Endodermal cell (in vitro differentiated cells): ENCODE measurements around the gene ACADS. TPM values are rescaled to one million over a fixed set of nuclear protein-coding genes. Genes with fewer than 3 reads are reported as not detected.

Source experiments
- DNase-seq: peaks from one replicate; pipeline ENCODE4 v3.0.0-alpha.2; 2017
- H3K27ac ChIP-seq: 2 replicates; pipeline ENCODE4 v1.5.1; 2013; ENCODE audit warnings: mild to moderate bottlenecking, low read depth, low read length, moderate library complexity
- H3K27me3 ChIP-seq: 2 replicates; pipeline ENCODE4 v1.6.1; 2013; ENCODE audit warnings: mild to moderate bottlenecking, low read length, moderate library complexity; ENCODE audit not compliant: insufficient read depth, control insufficient read depth, poor library complexity, severe bottlenecking
- H3K36me3 ChIP-seq: 2 replicates; pipeline ENCODE4 v1.7.0; 2013; ENCODE audit warnings: mild to moderate bottlenecking, low read length, moderate library complexity; ENCODE audit not compliant: control insufficient read depth, insufficient read depth
- H3K4me1 ChIP-seq: one replicate; pipeline ENCODE4 v1.7.0; 2013; ENCODE audit warnings: low read length; ENCODE audit not compliant: control insufficient read depth, insufficient read depth
- H3K4me3 ChIP-seq: 2 replicates; pipeline ENCODE4 v1.5.1; 2013; ENCODE audit warnings: mild to moderate bottlenecking, low read length, moderate library complexity
- H3K9ac ChIP-seq: 2 replicates; pipeline ENCODE4 v1.6.1; 2013; ENCODE audit warnings: mild to moderate bottlenecking, low read length, moderate library complexity; ENCODE audit not compliant: poor library complexity, severe bottlenecking; ENCODE audit errors: extremely low read depth
- H3K9me3 ChIP-seq: 2 replicates; pipeline ENCODE4 v1.6.1; 2013; ENCODE audit warnings: mild to moderate bottlenecking, low read length, moderate library complexity; ENCODE audit not compliant: control insufficient read depth
- H3K27ac Mint-ChIP-seq: 2 replicates; pipeline ENCODE4 v1.8.0; 2020; ENCODE audit warnings: mixed read lengths
- H3K27me3 Mint-ChIP-seq: 2 replicates; pipeline ENCODE4 v1.8.0; 2021; ENCODE audit warnings: mild to moderate bottlenecking, mixed read lengths; ENCODE audit not compliant: insufficient read depth
- H3K36me3 Mint-ChIP-seq: 2 replicates; pipeline ENCODE4 v1.8.0; 2020; ENCODE audit warnings: low read depth, mixed read lengths
- H3K4me1 Mint-ChIP-seq: 2 replicates; pipeline ENCODE4 v1.8.0; 2020; ENCODE audit warnings: mixed read lengths
- H3K4me3 Mint-ChIP-seq: 2 replicates; pipeline ENCODE4 v1.8.0; 2020; ENCODE audit warnings: mild to moderate bottlenecking, moderate library complexity, mixed read lengths
- H3K9me3 Mint-ChIP-seq: 2 replicates; pipeline ENCODE4 v1.8.0; 2020; ENCODE audit warnings: mild to moderate bottlenecking, mixed read lengths
- WGBS, 2 experiments: methylation state at CpG; one replicate each; pipeline versions ENCODE4 v1.1.5 to v1.1.7; 2013; ENCODE audit warnings: missing lambda C conversion rate in 2 of 2, mixed read lengths in 1 of 2; ENCODE audit not compliant: insufficient coverage in 1 of 2, insufficient read length in 1 of 2; 5-methylcytosine and 5-hydroxymethylcytosine counted together
- total RNA-seq, 2 donors: library from RNA; stranded (reverse); fragmentation: NEBNext Ultra II Directional in 1 of 2; extraction: Animal tissue kit (Norgen Biotek cat#: 25700) in 1 of 2; gene quantifications; 2 replicates in 1 of 2; 3 replicates in 1 of 2; pipeline ENCODE4 v1.2.1, GENCODE V29; 2021
- TF ChIP-seq, protein P1 (sequence below): fragments of 200-600 bp; sonication (generic); conservative IDR thresholded peaks from 2 replicates; pipeline ENCODE4 v1.5.0; 2021; ENCODE audit warnings: antibody characterized with exemption, mild to moderate bottlenecking

ACADS gene
- total RNA-seq, 2 donors from 2014 or later, result 8.0 to 9.2 TPM

GRCh38 chr12:120733574-120733973 lies 7.9 kb downstream of the ACADS start:
- Histone ChIP-seq H3K9ac (no peak overlapping the region), H3K4me1 (no peaks in the 10 kb centered on the region), H3K27ac (no peak overlapping the region), H3K9me3 (no peaks in the 10 kb centered on the region), H3K36me3 (no peaks in the 10 kb centered on the region), H3K4me3 (no peak overlapping the region), H3K27me3 (no peaks in the 10 kb centered on the region)
- TF ChIP-seq, protein P1, sequence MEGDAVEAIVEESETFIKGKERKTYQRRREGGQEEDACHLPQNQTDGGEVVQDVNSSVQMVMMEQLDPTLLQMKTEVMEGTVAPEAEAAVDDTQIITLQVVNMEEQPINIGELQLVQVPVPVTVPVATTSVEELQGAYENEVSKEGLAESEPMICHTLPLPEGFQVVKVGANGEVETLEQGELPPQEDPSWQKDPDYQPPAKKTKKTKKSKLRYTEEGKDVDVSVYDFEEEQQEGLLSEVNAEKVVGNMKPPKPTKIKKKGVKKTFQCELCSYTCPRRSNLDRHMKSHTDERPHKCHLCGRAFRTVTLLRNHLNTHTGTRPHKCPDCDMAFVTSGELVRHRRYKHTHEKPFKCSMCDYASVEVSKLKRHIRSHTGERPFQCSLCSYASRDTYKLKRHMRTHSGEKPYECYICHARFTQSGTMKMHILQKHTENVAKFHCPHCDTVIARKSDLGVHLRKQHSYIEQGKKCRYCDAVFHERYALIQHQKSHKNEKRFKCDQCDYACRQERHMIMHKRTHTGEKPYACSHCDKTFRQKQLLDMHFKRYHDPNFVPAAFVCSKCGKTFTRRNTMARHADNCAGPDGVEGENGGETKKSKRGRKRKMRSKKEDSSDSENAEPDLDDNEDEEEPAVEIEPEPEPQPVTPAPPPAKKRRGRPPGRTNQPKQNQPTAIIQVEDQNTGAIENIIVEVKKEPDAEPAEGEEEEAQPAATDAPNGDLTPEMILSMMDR, result no peak
- 92 to 94% methylated on average over 2 to 3 of the region's 3 CpGs for WGBS, 2 experiments
- Mint-ChIP-seq H3K4me1 (no peaks in the 10 kb centered on the region), H3K36me3 (peaks cover 36% of the 10 kb centered on the region), H3K9me3 (peaks cover 24% of the 10 kb centered on the region), H3K27ac (no peak overlapping the region), H3K4me3 (no peak overlapping the region), H3K27me3 (no peaks in the 10 kb centered on the region)
- no peak for DNase-seq

DNA sequence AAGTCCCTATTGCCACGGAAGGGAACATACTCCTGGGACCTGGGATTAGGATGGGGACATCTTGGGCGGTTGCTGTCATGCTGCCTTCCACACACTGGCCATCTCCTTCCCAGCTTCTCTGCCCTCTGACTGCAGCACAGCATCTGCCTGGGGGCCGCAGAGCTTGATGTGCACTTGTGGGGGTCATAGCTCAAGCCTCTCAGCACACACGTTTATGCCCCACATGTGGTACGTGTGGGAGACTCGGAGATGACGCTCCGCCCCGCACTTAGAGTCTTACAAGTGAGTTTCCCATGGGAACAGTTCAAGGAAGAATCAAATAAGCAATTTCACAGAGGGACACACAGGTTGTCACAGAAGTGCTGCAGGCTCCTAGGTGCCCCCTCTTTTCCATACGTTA lies 8.6 kb downstream of the ACADS start:
- no peaks in the 10 kb centered on the region for H3K9me3 ChIP-seq
- WGBS, 2 experiments, result 92 to 93% methylated on average over 10 of the region's 10 CpGs
- peaks cover 24% of the 10 kb centered on the region for H3K9me3 Mint-ChIP-seq
- no peak overlapping the region for H3K27ac Mint-ChIP-seq
- DNase-seq, result no peak
- no peaks in the 10 kb centered on the region for H3K36me3 ChIP-seq
- no peaks in the 10 kb centered on the region for H3K27me3 ChIP-seq
- no peak overlapping the region for H3K4me3 ChIP-seq
- no peak overlapping the region for H3K27ac ChIP-seq
- no peak overlapping the region for H3K9ac ChIP-seq
- peaks cover 32% of the 10 kb centered on the region for H3K36me3 Mint-ChIP-seq
- H3K4me3 Mint-ChIP-seq, result no peak overlapping the region
- TF ChIP-seq, protein P1, result no peak
- no peaks in the 10 kb centered on the region for H3K27me3 Mint-ChIP-seq
- no peaks in the 10 kb centered on the region for H3K4me1 ChIP-seq
- H3K4me1 Mint-ChIP-seq, result no peaks in the 10 kb centered on the region

GRCh38 chr12:120735181-120735580 lies 9.6 kb downstream of the ACADS start:
- Mint-ChIP-seq H3K4me3 (no peak overlapping the region), H3K27ac (no peak overlapping the region), H3K27me3 (no peaks in the 10 kb centered on the region), H3K36me3 (peaks cover 24% of the 10 kb centered on the region), H3K4me1 (no peaks in the 10 kb centered on the region), H3K9me3 (peaks cover 24% of the 10 kb centered on the region)
- 89% methylated on average over 1 of the region's 3 CpGs; no CpG with 5 or more reads in 1 of the 2 experiments for WGBS, 2 experiments
- no peak overlapping the region for H3K9ac ChIP-seq
- TF ChIP-seq, protein P1, result no peak
- DNase-seq, result no peak
- no peak overlapping the region for H3K27ac ChIP-seq
- H3K27me3 ChIP-seq, result no peaks in the 10 kb centered on the region
- H3K4me1 ChIP-seq, result no peaks in the 10 kb centered on the region
- no peaks in the 10 kb centered on the region for H3K36me3 ChIP-seq
- no peak overlapping the region for H3K4me3 ChIP-seq
- H3K9me3 ChIP-seq, result no peaks in the 10 kb centered on the region
